GM21526 (cell line): ENCODE data around the gene RPUSD2.
A peak's percentile ranks its signal among the peaks of the same experiment; 100 is the strongest.

Source experiments
- ATAC-seq: cut with Tn5 transposase; IDR thresholded peaks from one replicate; pipeline ENCODE4 v1.9.1; 2021; ENCODE audit warnings: moderate library complexity; ENCODE audit not compliant: unreplicated experiment, low FRiP score

The RPUSD2 gene, protein sequence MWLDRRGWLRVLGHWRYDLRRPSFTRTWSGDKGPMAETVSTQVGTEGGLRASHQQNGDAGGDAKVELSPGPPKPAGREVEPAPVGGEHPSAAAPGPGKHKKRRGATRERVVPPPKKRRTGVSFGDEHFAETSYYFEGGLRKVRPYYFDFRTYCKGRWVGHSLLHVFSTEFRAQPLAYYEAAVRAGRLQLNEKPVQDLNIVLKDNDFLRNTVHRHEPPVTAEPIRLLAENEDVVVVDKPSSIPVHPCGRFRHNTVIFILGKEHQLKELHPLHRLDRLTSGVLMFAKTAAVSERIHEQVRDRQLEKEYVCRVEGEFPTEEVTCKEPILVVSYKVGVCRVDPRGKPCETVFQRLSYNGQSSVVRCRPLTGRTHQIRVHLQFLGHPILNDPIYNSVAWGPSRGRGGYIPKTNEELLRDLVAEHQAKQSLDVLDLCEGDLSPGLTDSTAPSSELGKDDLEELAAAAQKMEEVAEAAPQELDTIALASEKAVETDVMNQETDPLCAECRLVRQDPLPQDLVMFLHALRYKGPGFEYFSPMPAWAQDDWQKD

DNA sequence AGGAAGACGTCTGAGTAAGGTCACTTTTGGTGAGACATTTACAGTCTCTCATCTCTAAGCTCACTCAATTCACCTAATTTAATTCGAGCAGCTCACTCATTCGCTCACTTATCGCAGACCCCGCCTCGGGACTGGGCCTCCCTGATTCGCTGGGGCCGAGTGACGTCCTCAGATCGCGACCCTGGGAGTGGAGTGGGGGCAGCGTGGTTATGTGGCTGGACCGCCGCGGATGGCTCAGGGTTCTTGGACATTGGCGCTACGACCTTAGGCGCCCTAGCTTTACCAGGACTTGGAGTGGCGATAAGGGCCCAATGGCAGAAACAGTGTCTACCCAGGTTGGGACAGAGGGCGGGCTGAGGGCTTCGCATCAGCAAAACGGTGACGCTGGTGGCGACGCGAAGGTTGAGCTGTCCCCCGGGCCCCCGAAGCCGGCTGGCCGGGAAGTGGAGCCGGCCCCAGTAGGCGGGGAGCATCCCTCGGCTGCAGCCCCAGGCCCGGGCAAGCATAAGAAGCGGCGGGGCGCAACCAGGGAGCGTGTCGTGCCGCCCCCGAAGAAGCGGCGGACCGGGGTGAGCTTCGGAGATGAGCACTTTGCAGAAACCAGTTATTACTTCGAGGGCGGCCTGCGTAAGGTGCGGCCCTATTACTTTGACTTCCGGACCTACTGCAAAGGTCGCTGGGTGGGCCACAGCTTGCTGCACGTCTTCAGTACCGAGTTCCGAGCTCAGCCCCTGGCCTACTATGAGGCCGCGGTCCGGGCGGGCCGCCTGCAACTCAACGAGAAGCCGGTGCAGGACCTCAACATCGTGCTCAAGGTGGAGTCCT is at the start of gene RPUSD2:
RPUSD2 (plus strand) TSS at position 171 of the 825 bp plus-strand sequence; CDS start at position 210, 39 bp downstream.
- peak; percentile 43 for ATAC-seq

DNA sequence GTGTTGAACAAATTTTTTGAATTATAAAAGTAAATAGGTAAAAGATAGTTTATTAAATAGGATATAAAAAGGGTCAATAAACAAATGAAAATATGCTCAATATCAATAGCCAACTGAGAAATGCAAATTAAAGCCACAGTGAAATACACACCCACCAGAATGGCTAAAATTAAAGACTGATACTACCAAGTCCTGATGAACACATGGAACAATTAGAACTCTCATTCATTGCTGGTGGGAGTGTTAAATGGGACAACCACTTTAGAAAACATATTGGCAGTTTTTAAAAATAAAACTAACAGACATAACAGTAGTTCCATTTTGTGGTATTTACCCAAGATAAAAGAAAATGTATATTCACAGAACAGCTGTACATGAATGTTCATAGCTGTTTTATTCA is 45.5 kb upstream of the RPUSD2 start:
- ATAC-seq, result no peak

DNA sequence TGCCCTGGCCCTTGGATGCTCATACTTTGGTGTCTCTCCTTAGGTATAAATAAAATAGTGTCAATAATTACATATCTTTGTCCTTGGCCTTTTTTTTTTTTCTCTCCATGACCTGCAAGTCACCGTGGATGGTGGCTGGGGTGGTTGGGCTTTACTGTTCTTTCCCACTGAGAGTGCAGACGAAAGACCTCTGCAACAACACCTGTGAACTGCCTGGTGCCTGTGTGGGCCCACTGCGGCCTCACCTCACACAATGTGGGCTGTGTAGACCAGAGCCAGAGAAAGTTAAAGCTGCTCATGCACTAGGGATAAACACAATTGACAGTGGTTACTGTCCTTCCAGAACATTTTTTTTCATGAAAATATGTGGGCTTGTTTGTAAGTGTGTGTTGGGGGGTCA is 43.2 kb upstream of the RPUSD2 start:
- no peak for ATAC-seq

DNA sequence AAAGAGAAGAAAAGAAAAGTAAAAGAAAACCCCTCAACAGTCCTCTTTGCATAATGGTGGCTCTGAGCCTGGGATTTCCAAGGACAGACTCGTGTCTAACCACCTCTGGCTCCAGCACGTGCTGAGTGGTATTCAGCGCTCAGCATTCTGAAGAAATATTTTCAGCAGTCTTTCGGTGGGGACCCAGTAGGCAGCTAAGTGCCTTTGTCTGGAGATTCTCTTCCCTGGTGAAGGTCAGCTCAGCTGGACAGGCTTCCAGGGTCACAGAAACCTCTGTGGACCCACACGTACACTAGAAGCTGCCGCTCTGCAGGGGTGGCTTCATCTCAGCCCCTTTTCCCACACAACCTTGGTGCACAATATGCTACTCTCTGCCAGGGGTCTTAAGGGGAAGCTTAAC is 40.3 kb upstream of the RPUSD2 start:
- no peak for ATAC-seq

DNA sequence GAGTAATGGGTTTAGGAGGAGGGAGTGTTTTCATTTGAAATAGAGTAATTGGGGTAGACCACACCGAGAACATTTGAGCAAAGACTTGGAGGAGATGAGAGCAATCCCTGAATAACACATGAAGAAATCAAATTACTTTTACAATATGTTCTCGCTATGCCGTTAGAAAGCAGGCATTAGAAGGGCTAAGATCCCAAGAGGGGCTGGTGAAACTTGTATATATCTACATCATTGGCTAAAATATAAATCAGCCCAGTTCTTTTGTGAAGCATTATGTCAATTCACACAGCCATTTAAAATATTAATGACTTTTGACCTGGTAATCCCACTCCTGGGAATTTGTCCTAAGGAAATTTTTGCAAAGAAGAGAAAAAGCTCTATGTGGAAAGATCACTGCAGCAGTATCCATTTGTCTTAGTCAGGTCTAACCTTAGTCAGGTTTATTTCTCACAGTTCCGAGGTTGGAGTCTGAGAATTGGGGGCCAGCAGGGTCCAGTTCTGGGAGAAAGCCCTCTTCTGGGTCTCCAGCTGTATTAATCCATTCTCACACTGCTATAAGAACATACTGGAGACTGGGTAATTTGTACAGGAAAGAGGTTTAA is 35.2 kb upstream of the RPUSD2 start:
- ATAC-seq, result no peak

DNA sequence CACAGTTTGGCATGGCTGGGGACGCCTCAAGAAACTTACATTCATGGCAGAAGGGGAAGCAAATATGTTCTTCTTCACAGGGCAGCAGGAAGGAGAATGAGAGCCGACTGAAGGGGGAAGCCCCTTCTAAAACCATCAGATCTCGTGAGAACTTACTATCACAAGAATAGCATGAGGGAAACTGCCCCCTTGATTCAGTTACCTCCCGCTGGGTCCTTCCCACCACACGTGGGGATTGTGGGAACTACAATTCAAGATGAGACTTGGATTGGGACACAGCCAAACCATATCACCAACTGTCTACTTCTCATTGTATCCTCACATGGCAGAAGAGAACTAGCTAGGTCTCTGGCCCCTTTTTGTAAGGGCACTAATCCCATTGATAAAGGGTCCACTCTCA is 34.7 kb upstream of the RPUSD2 start:
- no peak for ATAC-seq

DNA sequence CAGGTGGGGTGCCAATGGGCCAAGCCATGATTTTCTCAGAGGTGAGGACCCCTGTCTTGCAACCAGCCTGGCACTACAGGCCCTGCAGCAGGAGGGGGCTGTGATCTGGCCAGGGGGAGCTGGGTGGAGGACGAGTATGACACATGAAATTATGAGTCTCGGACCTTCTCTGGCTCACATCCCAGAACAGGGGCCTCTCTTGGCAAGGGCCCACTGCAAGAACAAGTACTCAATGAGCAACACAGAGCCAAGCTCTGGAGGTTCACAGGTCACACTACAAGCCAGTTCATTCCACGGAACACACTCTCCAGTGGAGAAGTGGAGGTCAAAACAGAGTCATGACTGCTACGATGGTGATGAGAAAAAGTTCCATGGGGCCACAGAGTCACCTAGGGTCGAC is 32.6 kb upstream of the RPUSD2 start:
- no peak for ATAC-seq

DNA sequence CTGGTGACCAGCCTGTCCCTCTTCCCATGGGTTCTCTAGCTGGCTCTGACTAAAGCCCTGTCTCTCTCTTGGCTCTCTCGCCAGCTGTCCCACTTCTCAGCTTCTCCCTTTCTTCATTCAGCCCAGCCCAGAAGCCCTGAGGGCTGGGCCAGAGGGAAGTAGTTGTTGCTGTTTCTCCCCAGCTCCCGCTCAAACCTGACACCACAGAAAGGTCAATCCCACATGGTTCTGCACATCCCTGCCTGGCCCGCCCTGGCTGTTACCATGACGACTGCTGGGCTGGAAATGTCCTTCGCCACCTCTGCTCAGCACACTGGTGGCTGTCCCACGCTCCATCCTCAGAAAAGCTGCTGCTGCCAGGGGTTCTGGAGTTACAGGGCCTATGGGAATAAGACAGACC is 30.1 kb upstream of the RPUSD2 start:
- no peak for ATAC-seq

DNA sequence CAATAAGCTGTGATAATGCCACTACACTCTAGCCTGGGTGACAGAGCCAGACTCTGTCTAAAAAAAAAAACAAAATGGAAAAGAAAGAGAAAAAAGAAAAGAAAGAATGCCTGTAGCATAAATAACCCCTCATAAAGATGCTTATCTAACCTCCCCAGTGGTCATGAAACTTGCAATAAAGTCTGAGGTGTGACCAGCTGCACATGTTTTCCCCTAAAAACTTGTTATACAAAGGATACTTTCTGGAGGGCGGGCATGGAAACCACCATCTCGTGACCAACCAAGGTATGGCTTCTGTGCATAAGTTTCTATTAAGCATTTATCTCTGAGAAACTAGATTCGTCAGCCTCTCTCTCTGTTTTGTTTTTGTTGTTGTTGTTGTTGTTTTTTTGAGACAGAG is 26.0 kb upstream of the RPUSD2 start:
- no peak for ATAC-seq

DNA sequence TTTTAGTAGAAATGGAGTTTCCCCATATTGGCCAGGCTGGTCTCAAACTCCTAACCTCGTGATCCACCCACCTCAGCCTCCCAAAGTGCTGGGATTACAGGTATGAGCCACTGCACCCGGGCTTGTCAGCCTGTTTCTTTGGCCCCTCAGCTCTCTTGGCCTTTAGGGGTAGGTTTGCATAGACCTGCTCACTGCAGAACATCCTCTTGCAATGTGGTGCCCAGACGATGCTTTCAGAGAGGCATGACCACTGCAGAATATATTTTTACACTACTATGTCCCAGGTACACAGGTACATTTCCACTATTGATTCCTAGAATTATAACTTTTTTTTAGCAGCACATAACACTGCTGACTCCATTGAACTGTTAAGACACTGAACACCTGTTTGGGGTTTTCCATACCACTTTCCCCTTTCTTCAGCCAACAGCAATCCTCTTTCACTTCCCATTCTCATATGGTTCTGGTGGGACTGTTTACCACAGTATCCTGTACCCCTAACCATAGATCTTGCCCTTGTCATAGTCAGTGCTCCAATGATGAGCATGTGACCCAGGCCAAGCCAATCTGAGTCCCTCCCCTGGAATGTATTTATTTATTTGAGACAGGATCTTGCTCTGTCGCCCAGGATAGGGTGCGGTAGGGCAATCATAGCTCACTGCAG is 25.3 kb upstream of the RPUSD2 start:
- peak; percentile 60 for ATAC-seq

DNA sequence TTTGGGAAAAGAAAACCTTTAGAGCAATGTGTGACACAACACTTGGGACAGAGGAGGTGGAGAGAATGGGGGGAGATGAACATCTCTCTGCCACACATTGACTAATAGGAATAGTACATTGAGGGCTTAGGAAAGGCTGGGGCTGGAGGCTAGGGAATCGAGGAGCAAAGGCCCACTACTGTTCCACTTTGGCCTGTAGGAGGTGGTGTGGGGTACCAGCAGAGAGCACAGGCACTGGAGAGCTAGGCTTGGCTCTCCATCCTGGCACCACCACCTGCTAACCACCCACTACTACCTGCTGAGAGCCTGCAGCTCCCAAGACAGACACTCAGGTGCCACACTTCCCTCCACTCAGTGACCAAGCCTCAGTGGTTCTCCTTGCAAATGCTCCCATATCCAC is 23.6 kb upstream of the RPUSD2 start:
- no peak for ATAC-seq

DNA sequence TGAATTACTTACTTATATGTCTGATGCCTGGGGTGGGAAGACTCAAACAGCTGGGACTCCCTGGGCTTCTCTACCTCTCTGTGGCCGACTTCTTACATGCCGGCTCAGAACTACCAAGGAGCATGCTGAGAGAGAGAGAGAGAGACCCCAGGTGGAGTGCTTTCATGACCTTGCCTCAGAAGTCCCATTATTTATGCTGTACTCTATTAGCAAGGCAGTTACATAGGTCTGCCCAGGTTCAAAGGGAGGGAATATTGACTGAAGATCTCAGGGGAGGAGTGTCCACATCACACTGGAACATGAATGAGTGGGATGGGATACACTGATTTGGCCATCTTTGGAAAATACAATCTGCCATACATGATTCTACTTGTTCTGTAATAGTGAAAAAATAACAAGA is 20.5 kb upstream of the RPUSD2 start:
- no peak for ATAC-seq

DNA sequence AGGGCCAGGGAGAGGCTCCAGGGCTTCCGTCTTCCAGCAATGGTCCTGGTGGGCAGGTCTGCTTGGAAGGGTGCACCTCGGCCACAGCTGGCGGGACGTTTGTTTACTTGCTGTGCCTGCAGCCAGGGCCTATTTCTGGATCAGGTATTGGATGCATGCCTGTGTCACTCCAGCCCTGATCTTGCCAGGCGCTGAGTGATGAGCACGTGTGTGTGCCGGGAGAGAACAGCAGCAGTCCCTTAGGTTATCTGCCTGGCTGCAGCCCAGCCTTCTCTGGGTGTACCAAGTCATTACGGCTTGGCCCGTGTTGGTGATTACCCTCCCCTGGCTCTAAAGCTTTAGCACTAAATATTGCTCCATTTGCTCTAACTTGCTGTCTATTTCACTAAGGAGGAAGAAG is 19.2 kb upstream of the RPUSD2 start:
- ATAC-seq, result no peak

DNA sequence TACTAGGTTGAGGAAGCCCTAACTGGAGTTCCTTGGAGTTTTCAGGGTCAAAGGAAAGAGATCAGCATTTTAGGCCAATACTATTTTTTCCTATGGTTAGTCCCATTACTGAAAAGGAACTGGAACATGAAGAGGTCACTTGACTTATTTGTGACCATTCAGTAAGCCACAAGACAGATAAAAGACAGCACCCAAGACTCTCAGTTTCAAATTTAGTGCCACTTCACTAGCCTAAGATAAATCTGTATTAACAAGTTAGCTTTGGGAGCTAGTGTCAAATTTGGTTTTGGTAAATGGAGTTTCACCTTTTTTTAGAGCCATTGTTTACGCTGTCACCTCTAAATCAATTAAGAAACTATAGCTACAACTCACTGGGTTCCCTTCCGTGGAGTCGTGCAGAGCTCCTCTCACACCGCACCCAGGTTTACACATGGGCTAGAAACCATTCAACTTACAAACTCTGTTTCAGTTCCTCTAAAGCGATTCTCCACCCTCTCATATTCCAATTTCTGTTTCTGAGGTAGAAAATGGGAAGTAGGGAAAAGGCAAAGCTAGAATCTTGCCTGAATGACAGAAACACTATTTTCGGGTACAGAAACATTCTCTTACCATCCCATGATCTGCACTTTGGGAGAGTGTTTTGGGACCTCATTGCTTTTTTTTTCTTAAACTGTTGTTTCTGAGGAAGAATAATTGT is 18.6 kb upstream of the RPUSD2 start:
- ATAC-seq, result peak; percentile 63

DNA sequence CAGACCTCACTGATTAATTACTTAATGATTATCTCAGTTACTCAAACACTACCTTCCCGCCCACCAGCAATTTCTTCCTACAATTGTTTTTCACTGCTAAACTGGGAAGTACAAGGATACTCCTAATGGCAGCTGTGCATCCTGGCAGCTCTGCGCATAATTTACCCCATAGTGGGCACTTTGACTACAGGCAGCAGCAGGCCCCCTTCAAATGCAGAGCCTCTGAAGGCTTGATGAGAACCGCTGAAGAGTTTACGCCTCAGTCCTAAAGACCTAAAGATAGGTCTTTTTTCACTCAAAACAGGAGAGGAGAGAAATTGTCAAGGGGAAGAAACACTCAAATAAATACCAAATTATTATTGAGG is 15.0 kb upstream of the RPUSD2 start:
- ATAC-seq, result no peak

DNA sequence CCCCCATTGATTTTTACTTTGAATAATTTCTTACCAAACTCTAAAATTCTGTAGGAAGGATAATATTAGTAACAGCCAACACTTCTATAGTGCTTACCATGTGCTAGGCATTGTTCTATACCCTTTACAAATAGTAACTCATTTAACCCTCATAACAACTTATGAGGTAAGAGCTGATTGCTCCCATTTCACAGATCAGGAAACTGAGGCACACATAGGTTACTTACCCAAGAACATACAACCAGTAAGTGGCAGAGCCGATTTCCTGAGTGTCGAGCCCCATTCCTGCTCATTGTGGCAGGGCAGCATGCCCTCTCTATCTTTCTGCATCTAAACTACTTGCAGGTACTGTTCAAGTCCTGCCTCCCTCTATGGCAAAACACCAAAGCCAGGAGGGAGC is 13.2 kb upstream of the RPUSD2 start:
- no peak for ATAC-seq

DNA sequence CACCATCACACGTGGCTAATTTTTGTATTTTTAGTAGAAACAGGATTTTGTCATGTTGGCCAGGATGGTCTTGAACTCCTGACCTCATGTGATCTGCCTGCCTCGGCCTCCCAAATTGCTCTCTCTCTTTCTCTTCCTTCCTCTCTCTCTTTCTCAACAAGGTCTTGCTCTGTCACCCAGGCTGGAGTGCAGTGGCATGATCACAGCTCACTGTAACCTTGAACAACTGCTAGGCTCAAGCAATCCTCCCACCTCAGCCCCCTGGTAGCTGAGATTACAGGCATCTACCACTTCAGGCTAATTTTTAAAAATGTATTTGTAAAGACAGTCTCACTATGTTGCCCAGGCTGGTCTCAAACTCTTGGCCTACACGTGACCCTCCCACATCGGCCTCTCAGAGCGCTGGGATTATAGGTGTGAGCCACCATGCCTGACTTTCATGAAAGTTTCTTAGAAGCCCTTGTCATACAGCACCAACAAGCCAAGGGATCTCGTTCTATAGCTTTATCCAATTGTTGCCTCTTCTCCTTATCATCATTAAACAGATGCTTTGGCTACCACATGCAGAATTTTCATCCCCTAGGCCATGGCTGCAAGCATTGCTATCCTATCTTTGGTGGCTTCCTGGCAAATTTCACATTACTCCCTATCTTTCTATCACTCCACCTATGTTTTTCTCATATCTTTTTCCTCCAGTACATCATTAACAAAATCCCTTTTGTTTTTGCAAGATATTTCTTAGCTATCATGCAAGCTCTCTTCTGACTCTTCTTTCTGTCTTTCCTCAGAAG is 10.0 kb upstream of the RPUSD2 start:
- ATAC-seq, result no peak

DNA sequence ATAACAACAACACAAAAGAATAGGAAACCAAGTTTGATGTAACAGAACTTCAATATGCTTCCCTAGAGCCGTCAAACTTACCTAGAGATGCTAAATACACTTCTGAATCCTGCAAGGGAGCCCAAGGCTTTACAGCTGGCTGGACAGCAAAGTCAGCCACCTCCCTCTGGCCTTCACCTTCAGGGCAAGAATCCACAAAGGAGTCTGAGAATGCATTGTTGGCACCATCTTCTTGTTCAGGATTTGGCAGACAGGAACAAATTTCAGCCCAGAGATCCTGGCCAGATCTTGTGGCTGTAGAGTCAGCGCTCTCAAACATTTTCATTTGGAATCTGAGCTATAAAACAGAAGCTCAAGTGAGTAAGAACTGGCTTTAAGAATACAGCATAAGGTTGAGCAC is 6.4 kb upstream of the RPUSD2 start:
- no peak for ATAC-seq

DNA sequence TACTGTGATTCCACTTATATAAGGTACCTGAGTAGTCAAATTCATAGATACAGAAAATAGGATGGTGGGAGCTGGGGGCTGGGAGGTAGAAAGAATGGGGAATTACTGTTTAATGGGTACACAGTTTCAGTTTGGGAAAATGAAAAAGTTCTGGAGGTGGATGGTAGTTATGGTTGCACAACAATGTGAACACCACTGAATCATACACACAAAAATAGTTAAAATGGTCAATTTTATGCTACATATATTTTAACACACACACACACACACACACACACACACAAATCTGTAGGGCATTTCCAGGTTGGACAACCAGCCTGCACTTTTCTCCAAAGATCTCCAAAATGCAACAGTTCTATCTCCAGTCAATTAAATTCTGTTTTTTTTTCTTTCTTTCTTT is 5.7 kb upstream of the RPUSD2 start:
- ATAC-seq, result no peak
